ENCODE measurements around the gene PEX5L.
"Not testable (repeated sequence)": the region's sequence is repeated elsewhere in the genome, so short reads cannot be mapped to it uniquely, and the experiment has no call there.

PEX5L gene

DNA sequence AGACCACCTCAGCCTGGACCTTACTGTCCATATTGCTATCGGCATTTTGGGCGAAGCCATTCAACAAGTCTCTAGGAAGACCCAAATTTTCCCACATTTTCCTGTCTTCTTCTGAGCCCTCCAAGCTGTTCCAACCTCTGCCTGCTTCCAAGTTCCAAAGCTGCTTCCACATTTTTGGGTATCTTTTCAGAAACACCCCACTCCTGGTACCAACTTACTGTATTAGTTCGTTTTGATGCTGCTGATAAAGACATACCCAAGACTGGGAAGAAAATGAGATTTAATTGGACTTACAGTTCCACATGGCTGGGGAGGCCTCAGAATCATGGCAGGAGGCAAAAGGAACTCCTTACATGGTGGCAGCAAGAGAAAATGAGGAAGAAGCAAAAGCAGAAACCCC, 28.4 kb downstream of the PEX5L start:
- DNase-seq: not testable (repeated sequence)

GRCh38 chr3:180004542-180004941, 32.2 kb downstream of the PEX5L start:
- no peak for DNase-seq

- no peak for DNase-seq
Observed at GRCh38 chr3:180002006-180002405, 34.7 kb downstream of the PEX5L start.

DNA sequence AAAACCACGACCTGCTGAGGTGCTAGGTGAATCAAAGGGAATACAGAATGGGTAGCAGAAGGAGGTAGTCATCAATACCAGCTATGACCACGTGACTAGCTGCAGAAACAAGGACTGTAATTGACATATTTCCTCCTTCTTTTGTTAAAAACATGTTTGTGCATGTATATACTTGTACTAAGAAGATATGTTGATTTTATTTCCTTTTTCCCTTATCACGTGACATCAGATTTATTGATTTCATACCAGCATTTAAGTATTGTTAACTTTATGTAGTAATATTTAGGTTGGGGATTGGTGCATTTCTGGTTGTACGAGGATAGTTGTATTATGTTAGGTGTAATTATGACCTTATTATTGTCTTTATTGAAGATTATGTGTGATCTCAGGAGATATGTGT, 36.2 kb downstream of the PEX5L start:
- DNase-seq: no peak

GRCh38 chr3:179995406-179995805, 41.3 kb downstream of the PEX5L start:
- no peak for DNase-seq

GRCh38 chr3:179991883-179992282, 44.9 kb downstream of the PEX5L start:
- no peak for DNase-seq

DNA sequence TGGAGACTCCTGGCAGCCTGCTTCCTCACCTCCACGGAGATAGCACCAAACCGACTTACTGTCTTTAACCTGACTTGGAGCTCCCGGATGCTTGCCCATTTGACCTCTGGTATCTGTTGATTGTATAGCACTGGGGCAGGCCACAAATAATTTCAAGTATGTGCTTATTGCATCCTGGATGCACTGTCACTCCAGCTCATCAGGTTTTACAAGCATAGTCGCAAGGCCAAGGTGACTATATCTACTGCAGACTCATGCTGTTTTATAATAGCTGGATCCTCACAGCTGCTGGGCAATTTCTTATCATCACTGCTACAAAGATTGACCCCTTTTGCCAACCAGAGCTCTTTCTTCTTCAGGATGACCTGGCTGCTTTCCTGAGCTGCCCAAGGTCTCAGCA, 45.6 kb downstream of the PEX5L start:
- no peak for DNase-seq

GRCh38 chr3:179981646-179982045, 55.1 kb downstream of the PEX5L start:
- no peak for DNase-seq

DNA sequence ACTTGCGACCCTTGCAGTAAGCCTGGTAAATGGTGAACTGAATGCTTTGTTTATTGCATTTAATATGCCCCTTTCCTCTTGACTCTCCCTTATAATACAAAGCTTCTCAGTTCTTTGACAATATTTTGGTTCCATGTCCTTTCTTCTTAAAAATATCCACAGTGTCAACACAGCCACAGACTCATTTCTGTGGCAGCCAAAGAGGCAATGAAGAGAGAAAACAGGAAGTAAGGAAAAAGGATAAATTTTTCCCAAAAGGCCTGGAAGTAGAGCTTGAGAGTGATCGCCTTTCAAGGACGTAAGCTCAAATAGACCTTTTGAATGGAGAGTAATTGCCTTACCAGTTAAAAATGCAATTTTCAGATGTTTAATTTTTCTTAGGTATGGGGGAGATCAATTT, 59.4 kb downstream of the PEX5L start:
- DNase-seq: no peak

DNA sequence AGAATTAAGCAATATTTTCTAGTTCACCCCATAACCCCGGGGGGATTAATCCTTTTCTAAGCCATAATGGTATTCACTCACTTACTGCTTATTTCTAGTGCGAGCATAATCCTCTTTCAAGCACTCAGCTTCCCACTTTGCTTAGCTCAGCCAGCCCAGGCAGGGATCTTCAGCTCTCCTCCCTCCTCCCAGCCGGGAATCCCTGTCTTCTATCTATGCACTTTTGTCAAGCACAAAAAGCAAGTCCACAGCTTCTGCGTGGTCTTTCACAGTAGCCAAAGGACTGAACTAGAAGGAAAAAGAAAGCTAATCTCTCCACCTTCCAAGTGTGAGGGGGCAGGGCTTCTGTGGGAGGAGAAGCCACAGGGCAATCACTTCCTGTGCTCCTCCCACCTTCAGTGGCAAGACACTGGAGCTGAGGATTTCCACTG, 62.8 kb downstream of the PEX5L start:
- DNase-seq: peak; percentile 95

GRCh38 chr3:179972881-179973423, 63.8 kb downstream of the PEX5L start:
- DNase-seq: peak; percentile 57

- DNase-seq: peak; percentile 82
Observed at GRCh38 chr3:179971280-179971679, 65.5 kb downstream of the PEX5L start.

GRCh38 chr3:179970746-179971145, 66.0 kb downstream of the PEX5L start:
- DNase-seq: peak; percentile 49

DNA sequence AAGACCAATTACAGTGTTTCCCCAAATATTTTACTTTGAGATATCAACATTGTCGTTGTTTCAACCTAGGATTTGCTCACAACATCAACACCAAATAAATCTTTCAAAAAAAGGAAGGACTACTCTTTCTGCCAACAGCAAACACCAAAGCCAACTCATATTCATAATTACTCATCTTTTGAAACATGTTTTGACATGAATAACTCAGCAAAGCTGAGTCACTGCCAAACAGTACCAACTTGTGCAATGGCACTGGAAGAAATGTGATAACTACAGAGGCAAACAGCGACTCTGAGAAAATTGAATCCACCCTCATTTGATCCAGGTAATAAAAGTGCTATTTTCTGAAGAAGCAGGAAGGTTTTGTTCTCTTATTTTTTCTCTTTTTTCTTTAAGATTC, 67.2 kb downstream of the PEX5L start:
- DNase-seq: no peak

DNA sequence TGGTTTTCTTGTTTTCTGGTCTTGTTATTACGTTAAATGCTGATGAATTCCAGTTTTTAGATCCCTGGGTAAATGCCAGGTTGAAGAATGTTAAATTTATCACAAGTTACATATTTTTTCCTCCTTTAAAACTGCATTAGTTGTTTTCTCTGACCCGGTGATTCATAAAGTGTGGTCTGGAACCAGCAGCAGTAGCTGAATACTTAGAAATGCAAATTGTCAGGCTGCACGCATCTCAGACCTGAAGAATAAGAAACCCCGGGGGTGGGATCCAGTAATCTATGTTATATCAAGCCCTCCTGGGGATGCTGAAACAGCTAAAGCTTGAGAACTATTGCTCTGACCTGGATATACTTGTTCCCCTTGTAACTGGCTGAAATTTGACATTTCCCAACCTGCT, 69.1 kb downstream of the PEX5L start:
- DNase-seq: no peak

- no peak for DNase-seq
Observed at GRCh38 chr3:179964890-179965289, 71.8 kb downstream of the PEX5L start.

- no peak for DNase-seq
Observed at GRCh38 chr3:179962629-179963387, 73.9 kb downstream of the PEX5L start.

- DNase-seq: peak; percentile 51
Observed at GRCh38 chr3:179961703-179962078, 75.0 kb downstream of the PEX5L start.

- DNase-seq: no peak
Observed at GRCh38 chr3:179961071-179961702, 75.5 kb downstream of the PEX5L start.

- no peak for DNase-seq
Observed at GRCh38 chr3:179958759-179959158, 78.0 kb downstream of the PEX5L start.

DNA sequence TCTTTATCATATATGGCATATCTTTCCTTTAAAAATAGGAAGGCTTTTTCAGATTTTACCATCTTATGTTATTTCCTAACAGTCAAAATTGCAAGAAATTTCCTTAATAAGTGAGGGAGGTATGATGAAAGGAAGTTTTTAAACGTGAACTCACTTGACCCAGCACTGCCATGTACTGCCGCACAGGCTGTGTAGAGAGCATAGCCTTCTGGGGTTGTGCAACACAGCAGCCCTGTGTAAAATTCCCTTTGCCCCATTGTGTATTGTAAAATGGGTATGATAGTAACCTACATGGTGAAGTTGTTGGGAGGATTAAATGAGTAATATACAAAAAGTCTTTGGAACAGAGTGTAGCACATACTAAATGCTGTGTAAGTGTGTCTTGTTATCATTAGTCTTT, 78.6 kb downstream of the PEX5L start:
- DNase-seq: no peak

DNA sequence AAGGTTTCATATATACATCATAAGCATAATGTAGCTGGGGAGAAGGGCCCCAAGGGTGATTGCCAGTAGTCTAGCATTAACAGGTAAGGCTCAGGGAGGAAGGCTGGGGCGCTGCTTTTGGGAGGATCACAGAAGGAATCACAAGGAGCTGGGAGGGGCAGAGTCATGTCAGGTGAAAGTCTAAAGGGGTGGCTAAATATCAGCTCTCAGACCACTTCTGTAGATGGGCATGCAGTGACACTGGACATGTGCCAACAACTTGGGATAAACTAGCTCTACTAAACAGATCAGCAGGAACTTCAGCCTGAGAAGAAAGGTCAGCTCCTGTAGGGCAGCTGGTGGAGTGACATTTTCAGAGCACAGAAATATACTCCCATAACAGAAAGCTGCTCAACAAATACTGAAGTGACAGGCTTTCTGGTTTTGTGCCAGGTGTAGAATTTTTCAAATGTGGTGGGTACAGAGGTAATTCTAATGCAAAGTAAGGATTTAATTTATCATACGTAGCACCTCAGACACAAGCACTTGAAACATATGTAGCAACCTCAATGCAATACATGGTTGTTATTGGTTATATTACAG, 79.4 kb downstream of the PEX5L start:
- DNase-seq: peak; percentile 100

- no peak for DNase-seq
Observed at GRCh38 chr3:179956416-179956830, 80.3 kb downstream of the PEX5L start.

DNA sequence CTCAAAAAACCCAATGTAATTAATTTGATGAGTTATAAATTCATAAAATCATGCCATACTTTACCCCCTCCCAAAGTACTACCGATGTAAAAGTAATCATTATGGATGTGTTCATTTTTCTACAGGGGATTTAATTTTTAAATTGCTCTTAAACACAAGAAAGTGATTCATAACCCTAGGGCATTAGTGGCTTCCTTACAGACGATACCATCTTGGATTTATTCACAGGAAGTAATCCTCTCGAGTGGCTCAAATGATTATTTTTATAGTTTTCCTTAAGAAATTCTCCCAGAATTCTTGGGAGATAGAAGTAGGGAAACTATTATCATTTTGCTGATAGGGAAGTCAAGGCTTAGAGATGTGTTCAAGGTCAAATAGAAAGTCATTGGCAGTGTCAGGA, 80.9 kb downstream of the PEX5L start:
- DNase-seq: peak; percentile 23
